Sigmoid colon (tissue), 7 donors: ENCODE results near the gene DYDC2. TPM values are rescaled to one million over a fixed set of nuclear protein-coding genes. Genes with fewer than 3 reads are reported as not detected.

Source experiments
- DNase-seq: peaks from one replicate; pipeline ENCODE4 v3.0.0-alpha.2; 2019
- H3K27ac ChIP-seq, 4 donors: fragments of 200-600 bp; sonication (generic); one replicate each; pipeline ENCODE4 v1.5.1; 2016 to 2019; ENCODE audit warnings: mild to moderate bottlenecking in 1 of 4
- H3K27me3 ChIP-seq, 3 donors: fragments of 200-600 bp; sonication (generic); one replicate each; pipeline ENCODE4 v1.5.1; 2019; ENCODE audit warnings: mild to moderate bottlenecking in 1 of 3
- H3K36me3 ChIP-seq, 4 donors: fragments of 200-600 bp; sonication (generic); one replicate each; pipeline ENCODE4 v1.5.1; 2016 to 2019
- H3K4me1 ChIP-seq, 4 donors: fragments of 200-600 bp; sonication (generic); one replicate each; pipeline ENCODE4 v1.5.1; 2017 to 2019
- H3K4me3 ChIP-seq, 4 donors: fragments of 200-600 bp; sonication (generic); one replicate each; pipeline ENCODE4 v1.5.1; 2017 to 2019; ENCODE audit warnings: mild to moderate bottlenecking in 2 of 4, moderate library complexity in 1 of 4
- H3K9me3 ChIP-seq, 4 donors: fragments of 200-600 bp in 3 of 4; sonication (generic) in 3 of 4; one replicate each; pipeline versions ENCODE4 v1.5.1 to v1.6.1; 2013 to 2019
- EP300 ChIP-seq, 4 donors: sonication (generic); formaldehyde crosslinking; IDR thresholded peaks; one replicate each; pipeline ENCODE4 v1.6.1; 2017; ENCODE audit warnings: antibody characterized with exemption in 4 of 4
- POLR2A ChIP-seq, 2 donors: fragments of 450-650 bp; IDR thresholded peaks; one replicate each; pipeline ENCODE4 v1.6.1; 2016; ENCODE audit warnings: antibody characterized with exemption in 2 of 2, mild to moderate bottlenecking in 2 of 2, moderate library complexity in 2 of 2
- POLR2AphosphoS5 ChIP-seq, 4 donors: sonication (generic); formaldehyde crosslinking; IDR thresholded peaks; one replicate each; pipeline ENCODE4 v1.6.1; 2017; ENCODE audit warnings: antibody characterized with exemption in 4 of 4
- WGBS, 2 donors: extraction: QIAGEN DNeasy Blood & Tissue Kit; methylation state at CpG; one replicate each; pipeline ENCODE4 v1.1.7; 2013; 5-methylcytosine and 5-hydroxymethylcytosine counted together
- intact Hi-C: fragments of 100-400 bp; cut with DNase I; formaldehyde crosslinking; loops from one replicate; pipeline ENCODE4 v1.15.1; 2023
- polyA plus RNA-seq, 3 donors: library from polyadenylated mRNA; stranded (reverse); fragments of 200-250 nt; gene quantifications; one replicate each; pipeline ENCODE4 v1.2.3, GENCODE V29; 2013
- total RNA-seq, 4 donors: library from RNA; depleted of rRNA; stranded (reverse); fragments of >200 nt; gene quantifications; one replicate each; pipeline ENCODE4 v1.1.0, GENCODE V29; 2016
- TF ChIP-seq, protein P1 (sequence below), 4 experiments: fragments of 450-650 bp in 3 of 4; fragments of 200-600 bp in 1 of 4; IDR thresholded peaks; one replicate each; pipeline ENCODE4 v1.5.1; 2016 to 2019; ENCODE audit warnings: antibody characterized with exemption in 4 of 4, mild to moderate bottlenecking in 3 of 4, moderate library complexity in 2 of 4
- donor health status: healthy with polysubstance abuse.
- donor health status: Bipolar disorder and iron deficiency.
- donor health status: healthy.

Gene DYDC2
- total and polyA plus RNA-seq, 7 donors, result 0.41 TPM; not detected in 6

DNA sequence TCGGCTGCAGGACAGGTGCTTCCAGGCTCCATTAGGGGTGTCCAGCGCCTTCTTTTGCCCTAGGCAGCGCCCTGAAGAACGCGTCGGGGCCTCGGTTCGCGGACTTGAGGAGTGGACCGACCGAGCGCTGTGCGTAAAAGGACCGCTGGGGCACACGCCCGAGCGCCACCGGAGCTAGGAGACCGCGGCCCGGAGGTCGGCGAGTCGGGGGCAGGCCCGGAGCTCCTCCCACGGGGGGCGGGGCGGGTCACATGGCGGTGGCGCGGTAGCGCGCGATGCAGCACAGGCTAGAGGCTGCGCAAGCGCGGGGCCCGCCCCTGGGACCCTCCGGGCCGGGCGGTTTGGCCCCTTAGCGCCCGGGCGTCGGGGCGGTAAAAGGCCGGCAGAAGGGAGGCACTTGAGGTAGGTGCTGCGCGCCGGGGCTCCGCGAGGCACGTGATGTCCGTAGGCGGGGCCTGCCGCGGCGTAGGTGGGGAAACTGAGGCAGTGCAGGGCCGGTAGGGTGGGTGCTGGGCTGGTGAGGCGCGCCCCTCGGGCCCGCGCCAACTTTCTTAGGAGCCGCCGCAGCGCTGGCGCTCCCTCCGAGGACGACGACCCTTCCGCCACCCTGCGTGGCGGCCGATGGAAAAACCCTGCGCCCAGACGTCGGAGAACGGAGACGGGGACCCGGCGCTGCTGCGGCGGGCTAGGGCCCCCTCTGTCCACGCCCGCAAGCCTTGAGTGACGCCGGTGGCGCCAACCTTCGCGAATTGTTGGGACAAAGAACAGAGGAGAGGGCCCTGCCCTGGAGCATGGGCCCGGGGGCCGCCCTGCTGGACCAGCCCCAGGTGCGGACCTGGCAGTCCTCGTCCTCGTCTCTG is 51.9 kb downstream of the DYDC2 start, which contains the start of gene PRXL2A:
Gene PRXL2A (plus strand): TSS at position 310 of the 860 bp plus-strand sequence. CDS start 11,917 bp downstream, outside the sequence.
- WGBS, 2 donors, result 1% methylated on average over 96 of the region's 96 CpGs
- peak within 1 kb of the TSS; percentile 65 to 87 (median 86) for H3K27ac ChIP-seq
- no peaks in the 10 kb centered on the region for H3K27me3 ChIP-seq
- H3K4me3 ChIP-seq, result peak within 1 kb of the TSS; percentile 72 to 78 (median 75)
- peaks cover 0 to 54% (median 50%) of the 10 kb centered on the region in 4 donors for H3K4me1 ChIP-seq
- peak; percentile 91 for DNase-seq
- no peaks in the 10 kb centered on the region for H3K36me3 ChIP-seq
- TF ChIP-seq, protein P1, sequence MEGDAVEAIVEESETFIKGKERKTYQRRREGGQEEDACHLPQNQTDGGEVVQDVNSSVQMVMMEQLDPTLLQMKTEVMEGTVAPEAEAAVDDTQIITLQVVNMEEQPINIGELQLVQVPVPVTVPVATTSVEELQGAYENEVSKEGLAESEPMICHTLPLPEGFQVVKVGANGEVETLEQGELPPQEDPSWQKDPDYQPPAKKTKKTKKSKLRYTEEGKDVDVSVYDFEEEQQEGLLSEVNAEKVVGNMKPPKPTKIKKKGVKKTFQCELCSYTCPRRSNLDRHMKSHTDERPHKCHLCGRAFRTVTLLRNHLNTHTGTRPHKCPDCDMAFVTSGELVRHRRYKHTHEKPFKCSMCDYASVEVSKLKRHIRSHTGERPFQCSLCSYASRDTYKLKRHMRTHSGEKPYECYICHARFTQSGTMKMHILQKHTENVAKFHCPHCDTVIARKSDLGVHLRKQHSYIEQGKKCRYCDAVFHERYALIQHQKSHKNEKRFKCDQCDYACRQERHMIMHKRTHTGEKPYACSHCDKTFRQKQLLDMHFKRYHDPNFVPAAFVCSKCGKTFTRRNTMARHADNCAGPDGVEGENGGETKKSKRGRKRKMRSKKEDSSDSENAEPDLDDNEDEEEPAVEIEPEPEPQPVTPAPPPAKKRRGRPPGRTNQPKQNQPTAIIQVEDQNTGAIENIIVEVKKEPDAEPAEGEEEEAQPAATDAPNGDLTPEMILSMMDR (IDR thresholded peaks at IDR 0.05), result no peak
- TF ChIP-seq EP300 (IDR thresholded peaks at IDR 0.05) (no peak), POLR2AphosphoS5 (IDR thresholded peaks at IDR 0.05) (peak; percentile 55 to 84 (median 74)), POLR2A (IDR thresholded peaks at IDR 0.05) (peak in 1 of 2 donors; percentile 27)
- intact Hi-C loops, result no loop called here
- H3K9me3 ChIP-seq, result no peaks in the 10 kb centered on the region

- Histone ChIP-seq H3K4me1 (peaks cover 0 to 61% (median 57%) of the 10 kb centered on the region in 4 donors), H3K4me3 (peak overlapping the region; percentile 72 to 78 (median 75)), H3K9me3 (no peaks in the 10 kb centered on the region), H3K27me3 (no peaks in the 10 kb centered on the region), H3K36me3 (no peaks in the 10 kb centered on the region), H3K27ac (peak overlapping the region; percentile 65 to 87 (median 86))
- WGBS, 2 donors, result 16 to 40% methylated on average over 12 of the region's 12 CpGs
- DNase-seq, result no peak
- intact Hi-C loops, result no loop called here
- TF ChIP-seq, protein P1 (IDR thresholded peaks at IDR 0.05), result no peak
- TF ChIP-seq POLR2AphosphoS5 (IDR thresholded peaks at IDR 0.05) (no peak), POLR2A (IDR thresholded peaks at IDR 0.05) (no peak), EP300 (IDR thresholded peaks at IDR 0.05) (no peak)
These were observed 52.5 kb downstream of the DYDC2 start for GRCh38 chr10:80409121-80409520.

GRCh38 chr10:80410122-80410521 is 53.5 kb downstream of the DYDC2 start:
- no peak for TF ChIP-seq EP300 (IDR thresholded peaks at IDR 0.05)
- TF ChIP-seq POLR2AphosphoS5 (IDR thresholded peaks at IDR 0.05), result peak in 1 of 4 donors; percentile 17
- Histone ChIP-seq H3K27me3 (no peaks in the 10 kb centered on the region), H3K27ac (peak overlapping the region in 3 of 4 donors; percentile 86 to 87 (median 86)), H3K4me3 (peak overlapping the region in 1 of 4 donors; percentile 15), H3K4me1 (peaks cover 0 to 70% (median 67%) of the 10 kb centered on the region in 4 donors), H3K36me3 (no peaks in the 10 kb centered on the region), H3K9me3 (no peaks in the 10 kb centered on the region)
- 19 to 61% methylated on average over 2 of the region's 2 CpGs for WGBS, 2 donors
- no peak for DNase-seq
- intact Hi-C loops, result loop anchor here (5.0 kb wide), 1 partner anchor 42 kb away; the partner anchor contains the start of gene TSPAN14

GRCh38 chr10:80410578-80411145 is 54.1 kb downstream of the DYDC2 start:
- intact Hi-C loops, result loop anchor here (5.0 kb wide), 1 partner anchor 42 kb away; the partner anchor contains the start of gene TSPAN14
- Histone ChIP-seq H3K9me3 (no peaks in the 10 kb centered on the region), H3K27me3 (no peaks in the 10 kb centered on the region), H3K27ac (peak overlapping the region in 3 of 4 donors; percentile 86 to 87 (median 86)), H3K36me3 (no peaks in the 10 kb centered on the region), H3K4me3 (peak overlapping the region in 1 of 4 donors; percentile 15), H3K4me1 (peaks cover 0 to 75% (median 72%) of the 10 kb centered on the region in 4 donors)
- DNase-seq, result no peak
- TF ChIP-seq POLR2AphosphoS5 (IDR thresholded peaks at IDR 0.05) (no peak), POLR2A (IDR thresholded peaks at IDR 0.05) (no peak), EP300 (IDR thresholded peaks at IDR 0.05) (no peak)
- TF ChIP-seq, protein P1 (IDR thresholded peaks at IDR 0.05), result no peak
- WGBS, 2 donors, result 25 to 69% methylated on average over 5 of the region's 5 CpGs
